Prostate gland (tissue), 2 donors: ENCODE data around the gene RHPN2. TPM values are rescaled to one million over a fixed set of nuclear protein-coding genes. Genes with fewer than 3 reads are reported as not detected.
"Not testable (repeated sequence)": the region's sequence is repeated elsewhere in the genome, so short reads cannot be mapped to it uniquely, and the experiment has no call there.

Source experiments
- DNase-seq: peaks from one replicate; pipeline ENCODE4 v3.0.0-alpha.2; 2019; ENCODE audit warnings: low spot score
- H3K27ac ChIP-seq, 2 donors: fragments of 200-600 bp; sonication (generic); 2 replicates each; pipeline ENCODE4 v1.5.1; 2017 to 2019
- H3K27me3 ChIP-seq: fragments of 200-600 bp; sonication (generic); replicated peaks from 2 replicates; pipeline ENCODE4 v1.5.1; 2019; ENCODE audit not compliant: insufficient read depth
- H3K36me3 ChIP-seq, 2 donors: fragments of 200-600 bp; sonication (generic); 1 replicate in 1 of 2; 2 replicates in 1 of 2; pipeline versions ENCODE4 v1.5.1 to v1.8.1; 2017 to 2019
- H3K4me1 ChIP-seq: fragments of 200-600 bp; sonication (generic); replicated peaks from 2 replicates; pipeline ENCODE4 v1.5.1; 2019
- H3K4me3 ChIP-seq, 2 donors: fragments of 200-600 bp; sonication (generic); 2 replicates each; pipeline ENCODE4 v1.5.1; 2017 to 2019
- H3K9me3 ChIP-seq: fragments of 200-600 bp; sonication (generic); 2 replicates; pipeline ENCODE4 v1.5.1; 2017
- CTCF ChIP-seq, 4 experiments: fragments of 200-600 bp in 2 of 4; fragments of 450-650 bp in 2 of 4; sonication (generic) in 2 of 4; IDR thresholded peaks; 1 replicate in 3 of 4; 2 replicates in 1 of 4; pipeline ENCODE4 v1.5.1; 2016 to 2019; ENCODE audit warnings: antibody characterized with exemption in 4 of 4, mild to moderate bottlenecking in 2 of 4, moderate library complexity in 2 of 4
- POLR2A ChIP-seq: fragments of 450-650 bp; IDR thresholded peaks from one replicate; pipeline ENCODE4 v1.6.1; 2016; ENCODE audit warnings: antibody characterized with exemption, mild to moderate bottlenecking
- POLR2AphosphoS5 ChIP-seq: sonication (generic); formaldehyde crosslinking; IDR thresholded peaks from one replicate; pipeline ENCODE4 v1.6.1; 2017; ENCODE audit warnings: antibody characterized with exemption
- WGBS: methylation state at CpG from one replicate; pipeline ENCODE4 v1.1.5; 2018; 5-methylcytosine and 5-hydroxymethylcytosine counted together
- intact Hi-C: fragments of 100-400 bp; cut with DNase I; formaldehyde crosslinking; loops from one replicate; pipeline ENCODE4 v1.14.2; 2022
- total RNA-seq, 2 donors: library from RNA; depleted of rRNA; stranded (reverse); fragments of >200 nt; gene quantifications; one replicate each; pipeline ENCODE4 v1.1.0, GENCODE V29; 2016

The RHPN2 gene
- total RNA-seq, 2 donors from 2014 or later, result 46.2 to 95.0 TPM

DNA sequence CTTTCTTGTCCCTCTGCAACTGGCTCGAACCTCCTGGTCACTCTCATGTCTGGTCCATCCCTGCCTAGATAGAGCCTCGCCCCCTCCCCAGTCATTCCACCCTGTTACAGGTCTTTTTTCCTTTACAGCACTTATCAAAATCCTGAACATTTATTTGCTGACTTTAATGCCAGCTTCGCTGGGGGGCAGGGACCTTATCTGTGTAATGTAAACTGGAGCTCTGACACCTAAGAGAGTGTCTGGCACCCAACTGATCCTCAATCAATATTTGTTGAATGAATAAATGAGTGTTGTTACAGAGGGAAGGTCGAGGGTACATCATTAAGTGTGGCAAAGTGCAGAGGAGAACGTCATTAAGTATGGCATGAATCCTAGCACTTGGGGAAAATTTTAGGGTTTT lies 76.0 kb downstream of the RHPN2 start:
- WGBS, result 72% methylated on average over 5 of the region's 5 CpGs
- Histone ChIP-seq H3K36me3 (peaks cover 0 to under 1% of the 10 kb centered on the region in 2 donors), H3K27me3 (no peaks in the 10 kb centered on the region), H3K9me3 (no peaks in the 10 kb centered on the region), H3K4me1 (no peaks in the 10 kb centered on the region), H3K4me3 (no peak overlapping the region), H3K27ac (no peak overlapping the region)
- TF ChIP-seq POLR2AphosphoS5, result no peak
- no peak for TF ChIP-seq CTCF (IDR thresholded peaks at IDR 0.05)
- no peak for TF ChIP-seq POLR2A
- no peak for DNase-seq
- intact Hi-C loops, result no loop called here

DNA sequence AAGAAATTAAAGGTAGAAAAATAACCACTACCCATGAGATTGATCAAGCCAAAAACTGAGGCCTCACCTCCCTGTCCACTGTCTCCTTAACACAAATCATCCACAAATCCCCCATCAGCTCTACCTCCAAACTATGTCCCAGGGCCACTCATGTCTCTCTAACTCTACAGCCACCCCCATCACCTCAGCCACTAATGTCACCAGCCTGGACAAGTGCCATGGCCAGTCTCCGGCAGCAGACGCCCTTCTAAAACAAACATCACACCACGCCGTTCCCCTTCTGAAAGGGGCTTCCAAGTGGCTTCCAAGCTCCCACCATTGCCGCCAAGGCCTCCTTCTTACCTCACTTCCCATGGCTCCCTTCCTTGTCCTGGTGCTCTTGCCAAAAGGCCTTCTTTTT lies 76.4 kb downstream of the RHPN2 start:
- DNase-seq, intact Hi-C loops, H3K4me3 ChIP-seq, H3K27me3 ChIP-seq, H3K4me1 ChIP-seq, H3K27ac ChIP-seq, H3K9me3 ChIP-seq, H3K36me3 ChIP-seq: not testable (repeated sequence)
- WGBS, result 67% methylated on average over 5 of the region's 5 CpGs

- H3K9me3 ChIP-seq, H3K4me3 ChIP-seq, H3K36me3 ChIP-seq, intact Hi-C loops, H3K27ac ChIP-seq, DNase-seq, H3K4me1 ChIP-seq, H3K27me3 ChIP-seq: not testable (repeated sequence)
- 96% methylated on average over 6 of the region's 6 CpGs for WGBS
Observed at GRCh38 chr19:32982488-32982887, 82.2 kb downstream of the RHPN2 start.

- DNase-seq, H3K36me3 ChIP-seq, intact Hi-C loops, H3K4me1 ChIP-seq, H3K27me3 ChIP-seq, H3K4me3 ChIP-seq, H3K27ac ChIP-seq, H3K9me3 ChIP-seq: not testable (repeated sequence)
- 90% methylated on average over 7 of the region's 7 CpGs for WGBS
Observed at GRCh38 chr19:32979807-32980206, 84.9 kb downstream of the RHPN2 start.

DNA sequence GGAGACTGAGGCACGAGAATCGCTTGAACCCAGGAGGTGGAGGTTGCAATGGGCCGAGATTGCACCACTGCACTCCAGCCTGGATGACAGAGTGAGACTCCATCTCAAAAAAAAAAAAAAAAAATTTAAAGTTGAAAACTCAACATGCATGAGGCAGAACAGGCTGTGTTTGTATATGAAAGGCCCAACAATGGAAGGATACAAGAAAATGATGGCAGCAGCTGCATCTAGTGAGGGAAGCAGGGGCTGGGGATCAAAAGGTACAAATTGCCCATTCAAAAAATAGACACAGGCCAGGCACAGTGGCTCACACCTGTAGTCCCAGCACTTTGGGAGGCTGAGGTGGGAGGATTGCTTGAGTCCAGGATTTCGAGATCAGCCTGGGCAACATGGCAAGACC lies 86.9 kb downstream of the RHPN2 start:
- H3K9me3 ChIP-seq, H3K36me3 ChIP-seq, H3K4me3 ChIP-seq, H3K4me1 ChIP-seq, intact Hi-C loops, H3K27me3 ChIP-seq, DNase-seq: not testable (repeated sequence)
- 91% methylated on average over 4 of the region's 4 CpGs for WGBS
- H3K27ac ChIP-seq, result peak overlapping the region; percentile 80

DNA sequence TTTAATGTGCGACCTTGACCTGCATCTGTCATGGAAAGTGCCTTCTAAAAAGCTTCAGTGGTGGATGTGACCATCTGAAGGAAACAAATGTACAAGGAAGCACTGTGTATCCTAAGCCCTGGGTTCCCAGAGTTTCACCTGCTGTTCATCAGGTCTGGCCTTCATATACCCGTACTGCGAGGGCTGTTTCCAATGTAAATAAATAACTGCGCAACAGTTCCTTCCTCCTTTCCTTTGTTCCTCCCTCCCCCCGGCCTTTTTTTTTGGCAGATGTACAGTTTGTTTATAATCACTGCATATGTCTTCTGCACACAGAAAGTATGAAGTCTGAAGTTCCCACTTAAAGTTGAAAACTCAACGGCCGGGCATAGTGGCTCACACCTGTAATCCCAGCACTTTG lies 87.4 kb downstream of the RHPN2 start:
- 42% methylated on average over 7 of the region's 7 CpGs for WGBS
- H3K27me3 ChIP-seq, result no peaks in the 10 kb centered on the region
- DNase-seq, result peak; percentile 76
- peak overlapping the region; percentile 80 for H3K27ac ChIP-seq
- H3K4me3 ChIP-seq, result no peak overlapping the region
- TF ChIP-seq CTCF (IDR thresholded peaks at IDR 0.05) (no peak), POLR2AphosphoS5 (peak; percentile 80)
- H3K4me1 ChIP-seq, result peaks cover 8% of the 10 kb centered on the region
- H3K36me3 ChIP-seq, result no peaks in the 10 kb centered on the region
- no peaks in the 10 kb centered on the region for H3K9me3 ChIP-seq
- intact Hi-C loops, result no loop called here

DNA sequence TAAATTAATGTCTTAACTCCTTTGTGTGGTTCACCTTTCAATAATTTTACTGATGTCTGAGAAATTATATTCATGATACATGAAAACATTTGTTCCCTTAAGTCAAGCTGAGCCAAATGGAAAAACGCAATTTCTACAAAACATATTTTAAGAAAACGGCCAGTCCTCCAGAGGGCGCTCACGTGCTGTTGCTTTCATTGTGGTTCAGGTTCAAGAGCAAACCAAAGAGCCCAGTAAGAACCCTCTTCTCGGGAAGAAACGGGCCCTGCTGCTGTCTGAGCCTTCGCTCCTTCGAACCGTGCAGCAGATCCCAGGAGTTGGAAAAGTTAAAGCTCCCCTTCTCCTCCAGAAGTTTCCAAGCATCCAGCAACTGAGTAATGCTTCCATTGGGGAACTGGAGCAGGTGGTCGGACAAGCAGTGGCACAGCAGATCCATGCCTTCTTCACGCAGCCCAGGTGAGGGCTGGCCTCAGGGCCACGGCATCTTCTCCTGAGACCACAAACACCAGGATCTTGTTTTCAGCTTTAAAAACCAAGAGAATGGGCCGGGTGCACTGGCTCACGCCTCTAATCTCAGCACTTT lies 88.4 kb downstream of the RHPN2 start:
- H3K27ac ChIP-seq, result peak overlapping the region; percentile 80
- peak; percentile 72 for DNase-seq
- intact Hi-C loops, result no loop called here
- no peaks in the 10 kb centered on the region for H3K36me3 ChIP-seq
- H3K4me1 ChIP-seq, result peaks cover 8% of the 10 kb centered on the region
- H3K4me3 ChIP-seq, result no peak overlapping the region
- 40% methylated on average over 14 of the region's 14 CpGs for WGBS
- no peaks in the 10 kb centered on the region for H3K27me3 ChIP-seq
- H3K9me3 ChIP-seq, result no peaks in the 10 kb centered on the region
- TF ChIP-seq POLR2AphosphoS5 (peak; percentile 64), CTCF (IDR thresholded peaks at IDR 0.05) (peak; percentile 62 to 84 (median 79)), POLR2A (no peak)
